ENCODE data around the gene POLR1F. TPM values are rescaled to one million over a fixed set of nuclear protein-coding genes. Genes with fewer than 3 reads are reported as not detected.

Gene POLR1F
- total and polyA plus RNA-seq, 2 of the 4 experiments (the other 2 are of a cell fraction) = 6.8 to 16.1 TPM

- no TSS peak for BruUV-seq (replicated peaks)
- no peak overlapping the region for H2AFZ ChIP-seq (replicated peaks; ENCODE audit: low read length, poor library complexity)
- in situ Hi-C loops (cut with MboI; ENCODE audit: low sequenced_read_pairs) = no loop called here
- H3K14ac ChIP-seq (replicated peaks; ENCODE audit: low read depth, low read length) = no peak overlapping the region
- intact Hi-C loops (cut with micrococcal nuclease) = no loop called here
- H3K18ac ChIP-seq (ENCODE audit: low read depth, low read length) = no peak overlapping the region
- dilution Hi-C loops (cut with HindIII; ENCODE audit: low sequenced_read_pairs, unreplicated experiment) = no loop called here
- H3K4me2 ChIP-seq (ENCODE audit: low read depth, low read length) = no peak overlapping the region
- H3K9me1 ChIP-seq (ENCODE audit: insufficient read depth, low read length) = no peaks in the 10 kb centered on the region
- no peaks in the 10 kb centered on the region for H3K36me3 ChIP-seq (ENCODE audit: control insufficient read depth, insufficient read depth, low read length)
- H3K4me3 ChIP-seq (ENCODE audit: insufficient read depth, low read depth, low read length) = no peak overlapping the region
- H4K20me1 ChIP-seq (ENCODE audit: insufficient read depth, low read length) = no peaks in the 10 kb centered on the region
- TF ChIP-seq CEBPB (IDR thresholded peaks at IDR 0.05; ENCODE audit: low read depth, low read length) (no peak), RFX5 (IDR thresholded peaks at IDR 0.05; ENCODE audit: low read depth, low read length) (no peak), RAD21 (IDR thresholded peaks at IDR 0.05; ENCODE audit: low read length) (no peak), USF2 (IDR thresholded peaks at IDR 0.05; ENCODE audit: low read depth, low read length) (no peak), SMC3 (IDR thresholded peaks at IDR 0.05; ENCODE audit: low read depth, low read length) (no peak), RCOR1 (IDR thresholded peaks at IDR 0.05; ENCODE audit: insufficient replicate concordance, low read length) (no peak), FOS (IDR thresholded peaks at IDR 0.05; ENCODE audit: low read depth, low read length) (no peak), CHD1 (IDR thresholded peaks at IDR 0.05; ENCODE audit: low read depth, low read length) (no peak), CTCF (conservative IDR thresholded peaks at IDR 0.05; ENCODE audit: low read depth, low read length) (no peak), BHLHE40 (IDR thresholded peaks at IDR 0.05; ENCODE audit: low read depth, low read length) (no peak), MXI1 (IDR thresholded peaks at IDR 0.05; ENCODE audit: borderline replicate concordance, low read depth, low read length) (no peak), ELK1 (IDR thresholded peaks at IDR 0.05; ENCODE audit: borderline replicate concordance, low read depth, low read length) (no peak), MAZ (IDR thresholded peaks at IDR 0.05; ENCODE audit: borderline replicate concordance, low read depth, low read length) (no peak), NFE2L2 (IDR thresholded peaks at IDR 0.05; ENCODE audit: low read depth, low read length) (no peak), MAFK (IDR thresholded peaks at IDR 0.05; ENCODE audit: low read depth, low read length) (no peak), POLR2A (IDR thresholded peaks at IDR 0.05; ENCODE audit: low read depth, low read length) (no peak)
- no peaks in the 10 kb centered on the region for H3K79me1 ChIP-seq (ENCODE audit: low read depth in 1 of 2, low read length in 2 of 2)
- H3K9me3 ChIP-seq (ENCODE audit: control insufficient read depth, insufficient read depth, low read length) = no peaks in the 10 kb centered on the region
- WGBS, 2 experiments (ENCODE audit: extremely low coverage in 2 of 2, insufficient read length in 1 of 2) = no CpG with 5 or more reads among the region's 1 CpG
- no peak overlapping the region for H2AK9ac ChIP-seq (replicated peaks; ENCODE audit: low read depth, low read length, poor library complexity)
- H2BK5ac ChIP-seq (ENCODE audit: low read depth, low read length, poor library complexity, severe bottlenecking) = no peak overlapping the region
- H3K56ac ChIP-seq (ENCODE audit: extremely low read depth, insufficient read depth, low read length) = no peak overlapping the region
- no peak overlapping the region for H4K5ac ChIP-seq (ENCODE audit: low read depth, low read length)
- H3K23ac ChIP-seq (ENCODE audit: low read depth, low read length) = no peak overlapping the region
- H3K27ac ChIP-seq (ENCODE audit: insufficient read depth, low read length) = no peak overlapping the region
- no peak overlapping the region for H4K91ac ChIP-seq (ENCODE audit: insufficient read depth, low read depth, low read length)
- H3K4ac ChIP-seq (ENCODE audit: low read depth, low read length) = no peak overlapping the region
- no peak overlapping the region for H4K8ac ChIP-seq (ENCODE audit: low read depth in 2 of 2, low read length in 2 of 2)
- no peak overlapping the region for H2BK120ac ChIP-seq (ENCODE audit: low read depth, low read length)
- ChIA-PET CTCF (no interaction called here), POLR2A (ENCODE audit: unreplicated experiment) (no interaction called here)
- H2BK15ac ChIP-seq (ENCODE audit: low read depth, low read length) = no peak overlapping the region
- no peaks in the 10 kb centered on the region for H3K27me3 ChIP-seq (ENCODE audit: control insufficient read depth, insufficient read depth, low read length)
- DNase-seq (no peak), ATAC-seq (ENCODE audit: low read depth) (no peak)
- no peak overlapping the region for H3K9ac ChIP-seq (ENCODE audit: low read depth, low read length)
- H2AK5ac ChIP-seq (ENCODE audit: low read depth, low read length) = no peak overlapping the region
- no peaks in the 10 kb centered on the region for H3K4me1 ChIP-seq (ENCODE audit: control insufficient read depth, insufficient read depth, low read length)
- no peak overlapping the region for H2BK20ac ChIP-seq (ENCODE audit: low read depth, low read length)
Measured at GRCh38 chr7:19675816-19676215, 33.0 kb downstream of the POLR1F start.

All from IMR-90 (cell line).